ENCODE results near the gene ABCF2. TPM values are rescaled to one million over a fixed set of nuclear protein-coding genes. Genes with fewer than 3 reads are reported as not detected.
A peak's percentile ranks its signal among the peaks of the same experiment; 100 is the strongest.

ABCF2 gene
- total RNA-seq, 1 donor from 2014 or later, result 38.1 TPM

- peak; percentile 80 for DNase-seq (ENCODE audit: low spot score)
Observed at GRCh38 chr7:151175047-151175792, 51.8 kb downstream of the ABCF2 start.

DNA sequence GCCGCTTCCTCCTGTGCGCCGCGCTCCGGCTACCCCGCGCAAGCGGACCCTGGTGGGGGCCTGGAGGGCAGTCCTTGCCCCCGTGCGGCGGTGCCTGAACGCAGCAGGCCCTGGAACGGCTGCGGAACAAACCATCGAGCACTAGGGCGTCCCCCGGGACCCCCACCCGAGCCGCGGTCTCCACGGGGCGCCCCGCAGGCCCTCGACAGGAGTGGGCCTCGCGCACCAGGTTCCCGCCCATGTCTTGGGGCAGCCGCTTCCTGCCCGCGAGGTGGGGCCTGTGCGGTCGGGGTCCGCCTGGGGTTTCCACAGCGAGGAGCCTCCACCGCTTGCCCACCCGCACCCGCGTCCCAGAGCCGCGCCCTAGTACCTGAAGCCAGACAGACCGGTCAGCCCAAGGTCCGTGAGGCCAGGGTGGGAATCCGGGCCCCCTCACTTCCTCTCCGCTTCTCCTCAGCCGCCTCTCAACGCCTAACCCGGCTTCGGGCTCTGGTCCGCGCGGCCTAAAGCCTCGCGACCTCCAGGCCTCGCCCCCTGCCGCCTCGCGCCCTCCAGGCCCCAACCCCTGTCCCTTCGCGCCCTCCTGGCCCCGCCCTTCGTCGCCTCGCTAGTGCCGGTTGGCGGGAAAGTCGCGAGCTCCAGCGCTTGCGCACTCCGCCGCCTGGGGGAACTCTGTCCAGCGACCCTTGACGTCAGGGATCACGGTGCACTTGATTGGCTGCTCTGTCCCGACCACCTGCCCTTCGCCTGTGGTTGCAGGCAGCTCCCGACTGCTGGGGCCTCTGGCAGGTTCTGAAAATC, 52.6 kb downstream of the ABCF2 start:
- DNase-seq (ENCODE audit: low spot score), result peak; percentile 89

DNA sequence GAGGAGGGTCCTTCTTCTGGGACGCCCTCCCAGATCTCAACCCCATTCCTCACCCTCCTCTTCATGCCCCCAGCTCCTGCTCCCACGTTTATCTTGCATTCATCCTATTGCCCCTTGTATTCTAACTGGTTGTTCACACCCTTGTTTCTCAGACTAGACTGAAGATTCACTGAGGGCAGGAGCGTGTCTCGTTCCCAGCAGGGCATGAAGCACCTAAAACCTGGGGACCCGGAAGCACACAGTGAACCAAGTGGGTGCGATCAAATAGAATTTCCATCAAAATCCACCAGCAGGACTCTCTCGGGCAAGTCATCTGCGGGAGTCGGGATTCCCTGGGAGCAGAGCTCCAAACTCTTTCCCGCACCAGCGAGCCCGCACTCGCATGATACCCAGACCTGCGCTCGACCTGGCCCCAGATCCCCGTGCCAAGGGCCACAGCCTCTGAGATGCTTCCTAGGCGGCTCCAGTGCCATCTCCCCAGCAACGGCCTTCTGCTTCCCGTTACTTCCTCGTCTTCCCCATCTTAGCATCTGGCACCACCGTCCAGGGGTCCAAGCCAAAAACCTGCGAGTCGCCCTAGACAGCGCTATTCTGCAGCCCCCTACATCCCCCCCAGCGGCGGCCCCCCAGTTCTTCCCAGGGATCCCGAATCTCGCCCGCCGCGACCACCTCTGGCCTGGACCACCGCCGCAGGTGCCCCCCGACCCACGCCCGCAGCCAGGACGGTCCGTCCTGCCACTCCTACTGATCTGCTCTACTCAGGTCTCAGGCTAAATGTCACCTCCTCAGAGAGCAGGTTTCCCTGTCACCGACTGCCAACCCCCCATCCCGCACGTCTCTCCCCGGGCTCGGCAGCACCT, 53.4 kb downstream of the ABCF2 start:
- peak; percentile 86 for DNase-seq (ENCODE audit: low spot score)

GRCh38 chr7:151172273-151173141, 54.5 kb downstream of the ABCF2 start:
- no peak for DNase-seq (ENCODE audit: low spot score)

DNA sequence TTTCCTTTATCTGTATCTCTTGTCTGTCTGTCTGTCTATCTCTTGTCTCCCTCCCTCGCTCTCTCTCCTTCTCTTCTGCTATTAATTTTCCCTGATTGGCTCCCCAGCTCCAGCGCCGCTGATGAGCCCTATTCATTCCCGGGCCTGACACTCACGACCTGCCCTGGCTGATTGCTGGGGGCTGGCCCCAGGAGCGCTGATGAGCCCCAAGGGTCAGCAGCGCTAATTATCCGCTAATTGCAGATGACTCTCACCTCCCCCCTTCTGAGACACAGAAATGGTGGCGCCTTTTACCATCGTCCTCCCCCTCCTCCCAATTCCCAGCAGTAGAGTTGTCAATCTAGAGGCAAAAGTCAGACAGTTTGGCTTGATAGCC, 58.2 kb downstream of the ABCF2 start:
- DNase-seq (ENCODE audit: low spot score), result no peak

- DNase-seq (ENCODE audit: low spot score), result no peak
Observed at GRCh38 chr7:151168003-151168786, 58.8 kb downstream of the ABCF2 start.

DNA sequence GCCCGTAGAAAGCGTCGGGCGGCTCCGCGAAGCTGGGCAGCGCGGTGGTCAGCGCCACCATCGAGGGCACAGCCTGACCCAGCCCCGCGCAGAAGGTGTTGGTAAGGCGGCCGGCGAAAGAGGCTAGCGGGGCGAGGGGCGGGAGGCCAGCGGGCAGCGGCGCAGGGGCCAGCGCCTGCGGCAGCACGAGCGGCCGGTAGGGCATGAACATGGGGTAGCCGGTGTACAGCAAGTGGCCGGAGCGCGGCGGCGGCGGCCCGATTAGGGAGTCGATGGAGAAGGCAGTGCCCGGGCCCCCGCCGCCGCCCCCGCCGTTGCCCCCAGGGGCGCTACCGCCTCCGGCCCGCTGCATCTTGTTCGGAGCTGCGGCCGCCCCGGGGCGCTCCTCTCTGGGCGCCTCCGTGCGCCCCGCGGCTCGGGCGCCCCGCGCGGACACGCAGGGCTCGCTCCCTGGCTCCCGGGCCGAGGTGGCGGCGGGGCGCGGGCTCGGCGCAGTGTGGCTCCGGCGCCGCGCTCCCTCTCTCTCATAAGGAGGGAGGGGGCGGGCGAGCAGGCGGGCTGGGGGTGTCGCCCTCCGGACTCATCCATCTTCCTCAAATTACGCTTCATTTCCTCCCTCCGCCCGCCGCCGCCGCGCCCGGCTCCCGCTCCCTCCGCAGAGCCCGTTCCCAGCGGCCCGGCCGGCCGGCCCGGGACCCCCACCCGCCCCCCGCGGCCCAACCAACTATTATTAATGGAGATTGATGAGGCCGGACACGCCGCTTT, 59.6 kb downstream of the ABCF2 start, which contains the start of gene GBX1:
GBX1 (minus strand) TSS at position 498 of the 765 bp plus-strand sequence; CDS start at position 352, 146 bp downstream.
- DNase-seq (ENCODE audit: low spot score), result no peak

DNA sequence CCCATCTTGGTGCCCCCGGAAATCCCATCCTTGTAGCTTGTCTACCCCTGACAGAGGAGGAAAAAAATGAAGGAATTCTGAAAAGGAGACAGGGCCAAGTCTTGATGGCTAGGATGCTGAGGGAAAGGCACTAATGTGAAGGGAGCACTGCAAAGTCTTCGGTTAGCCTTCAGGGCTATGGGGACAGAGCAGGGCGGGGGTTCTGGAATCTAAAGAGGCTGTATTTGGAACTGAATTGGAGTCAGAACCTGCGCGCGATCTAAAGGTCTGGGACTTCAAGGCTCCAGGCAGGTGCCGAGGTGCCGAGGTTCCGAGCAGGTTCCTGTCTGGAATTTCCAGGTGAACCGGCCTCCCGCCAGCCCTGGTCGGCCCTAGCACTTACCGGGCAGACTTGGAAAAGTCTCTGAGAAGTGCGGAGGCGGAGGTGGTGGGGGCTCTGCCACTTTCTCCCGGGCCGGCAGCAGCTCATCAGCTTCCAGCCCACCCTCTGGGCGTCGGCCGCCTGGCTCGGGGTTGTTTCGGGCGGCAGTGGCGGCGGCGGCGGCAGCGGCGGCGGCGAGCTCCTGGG, 60.3 kb downstream of the ABCF2 start:
- no peak for DNase-seq (ENCODE audit: low spot score)

Other genes with a start within 250 kb of the ABCF2 start
- gene KCNH2, start 248.9 kb downstream of the ABCF2 start, total RNA-seq, result 0.32 TPM
- gene NOS3, start 236.2 kb downstream of the ABCF2 start, total RNA-seq, result 57.1 TPM
- gene ATG9B, start 202.7 kb downstream of the ABCF2 start, total RNA-seq, result not detected
- gene ABCB8, start 198.8 kb downstream of the ABCF2 start, total RNA-seq, result 27.6 TPM
- gene ASIC3, start 178.7 kb downstream of the ABCF2 start, total RNA-seq, result 0.87 TPM
- gene CDK5, start 169.3 kb downstream of the ABCF2 start, total RNA-seq, result 7.3 TPM
- 130 TPM for gene SLC4A2, start 167.6 kb downstream of the ABCF2 start, total RNA-seq
- gene FASTK, start 146.4 kb downstream of the ABCF2 start, total RNA-seq, result 59.3 TPM
- gene TMUB1, start 143.7 kb downstream of the ABCF2 start, total RNA-seq, result 31.9 TPM
- gene AGAP3, start 140.7 kb downstream of the ABCF2 start, total RNA-seq, result 86.8 TPM
- gene GBX1, start 59.5 kb downstream of the ABCF2 start, total RNA-seq, result not detected
- not detected for gene ASB10, start 40.0 kb downstream of the ABCF2 start, total RNA-seq
- gene H2BK1, start 16.7 kb downstream of the ABCF2 start, total RNA-seq, result not detected
- gene CHPF2, start 5.3 kb upstream of the ABCF2 start, total RNA-seq, result 42.1 TPM
- 36.5 TPM for gene SMARCD3, start 21.5 kb upstream of the ABCF2 start, total RNA-seq
- 59.2 TPM for gene NUB1, start 114.6 kb upstream of the ABCF2 start, total RNA-seq
- 19.4 TPM for gene WDR86, start 182.8 kb upstream of the ABCF2 start, total RNA-seq
- gene CRYGN, start 212.9 kb upstream of the ABCF2 start, total RNA-seq, result 1.5 TPM

All from mesenteric fat pad (tissue), 1 donor.